B cell (primary cell): ENCODE data around the gene CATSPER1. TPM values are rescaled to one million over a fixed set of nuclear protein-coding genes. Genes with fewer than 3 reads are reported as not detected.
A peak's percentile ranks its signal among the peaks of the same experiment; 100 is the strongest.

Source experiments
- ATAC-seq: fragments of 200-7000 bp; cut with Tn5 transposase; one replicate; pipeline ENCODE4 v1.10.0; 2021; ENCODE audit warnings: low read depth, mild to moderate bottlenecking, moderate number of reproducible peaks, moderate library complexity
- CTCF ChIA-PET: fragments of 350-600 bp; sonication (Branson Sonifier 250); formaldehyde crosslinking; loops from one replicate; lab custom pipeline; 2021; ENCODE audit warnings: antibody characterized with exemption, inconsistent platforms; lab: Charles Lee
- POLR2A ChIA-PET: fragments of 350-600 bp; sonication (Branson Sonifier 250); formaldehyde crosslinking; loops from one replicate; lab custom pipeline; 2021; ENCODE audit warnings: antibody characterized with exemption; lab: Charles Lee
- DNase-seq: peaks from one replicate; pipeline ENCODE4 v3.0.0; 2013
- H2AFZ ChIP-seq: 2 replicates; pipeline ENCODE4 v1.6.1; 2012; ENCODE audit warnings: mild to moderate bottlenecking, low read depth, low read length; ENCODE audit not compliant: insufficient read depth, poor library complexity, severe bottlenecking
- H3K27ac ChIP-seq, 2 donors: 1 replicate in 1 of 2; 2 replicates in 1 of 2; pipeline ENCODE4 v1.5.1; 2012 to 2013; ENCODE audit warnings: low read length in 2 of 2, mild to moderate bottlenecking in 2 of 2, moderate library complexity in 1 of 2
- H3K27me3 ChIP-seq, 4 experiments: fragments of 200-600 bp in 1 of 4; sonication (generic) in 1 of 4; replicated peaks in 1 of 4; 1 replicate in 2 of 4; 2 replicates in 2 of 4; pipeline versions ENCODE4 v1.6.1 to v1.7.0; 2013 to 2016; ENCODE audit warnings: low read length in 3 of 4, mild to moderate bottlenecking in 2 of 4, mixed read lengths in 1 of 4, moderate library complexity in 1 of 4; ENCODE audit not compliant: insufficient read depth in 4 of 4, control insufficient read depth in 3 of 4; ENCODE audit errors: control extremely low read depth in 1 of 4
- H3K36me3 ChIP-seq, 2 experiments: replicated peaks in 1 of 2; 1 replicate in 1 of 2; 2 replicates in 1 of 2; pipeline versions ENCODE4 v1.6.1 to v1.7.1; 2013; ENCODE audit warnings: low read length in 1 of 2; ENCODE audit not compliant: insufficient read depth in 2 of 2, control insufficient read depth in 1 of 2; ENCODE audit errors: control extremely low read depth in 1 of 2, extremely low read depth in 1 of 2
- H3K4me1 ChIP-seq, 2 donors: fragments of 200-600 bp in 1 of 2; sonication (generic) in 1 of 2; 1 replicate in 1 of 2; 2 replicates in 1 of 2; pipeline versions ENCODE4 v1.5.1 to v1.6.1; 2013 to 2017; ENCODE audit warnings: low read length in 2 of 2; ENCODE audit not compliant: control insufficient read depth in 2 of 2, insufficient read depth in 2 of 2
- H3K4me2 ChIP-seq: replicated peaks from 2 replicates; pipeline ENCODE3; 2012; ENCODE audit warnings: mild to moderate bottlenecking, low read depth, low read length; ENCODE audit not compliant: poor library complexity, severe bottlenecking
- H3K4me3 ChIP-seq, 5 experiments: fragments of 200-600 bp in 1 of 5; sonication (generic) in 1 of 5; 1 replicate in 3 of 5; 2 replicates in 2 of 5; pipeline versions ENCODE4 v1.5.1 to v1.7.0; 2011 to 2016; ENCODE audit warnings: low read length in 4 of 5, mild to moderate bottlenecking in 4 of 5, low read depth in 2 of 5, control low read depth in 1 of 5, moderate library complexity in 1 of 5; ENCODE audit not compliant: insufficient read depth in 1 of 5; ENCODE audit errors: control extremely low read depth in 1 of 5, extremely low read depth in 1 of 5
- H3K79me2 ChIP-seq: fragments of 200-600 bp; sonication (generic); one replicate; pipeline ENCODE4 v1.6.0; 2016; ENCODE audit warnings: low read length; ENCODE audit not compliant: control insufficient read depth, insufficient read depth
- H3K9ac ChIP-seq: fragments of 200-600 bp; sonication (generic); 2 replicates; pipeline ENCODE4 v1.6.1; 2017; ENCODE audit warnings: mild to moderate bottlenecking, low read length, moderate library complexity
- H3K9me3 ChIP-seq, 3 donors: one replicate each; pipeline versions ENCODE4 v1.6.1 to v1.7.1; 2013; ENCODE audit warnings: low read length in 2 of 3; ENCODE audit not compliant: control insufficient read depth in 2 of 3, insufficient read depth in 1 of 3; ENCODE audit errors: control extremely low read depth in 1 of 3
- H4K20me1 ChIP-seq: 2 replicates; pipeline ENCODE4 v1.6.0; 2012; ENCODE audit warnings: mild to moderate bottlenecking, low read length; ENCODE audit not compliant: insufficient read depth, control insufficient read depth, poor library complexity, severe bottlenecking
- H3K27ac Mint-ChIP-seq: one replicate; pipeline ENCODE4 v1.8.0; 2021; ENCODE audit warnings: mixed read lengths
- H3K27me3 Mint-ChIP-seq: one replicate; pipeline ENCODE4 v1.8.0; 2021; ENCODE audit warnings: mixed read lengths
- H3K4me1 Mint-ChIP-seq: one replicate; pipeline ENCODE4 v1.8.0; 2021; ENCODE audit warnings: mixed read lengths
- H3K4me3 Mint-ChIP-seq: one replicate; pipeline ENCODE4 v1.8.0; 2021; ENCODE audit warnings: mixed read lengths
- H3K9me3 Mint-ChIP-seq: one replicate; pipeline ENCODE4 v1.8.0; 2022; ENCODE audit warnings: mixed read lengths; ENCODE audit not compliant: insufficient read depth
- EZH2 ChIP-seq: IDR thresholded peaks from 2 replicates; pipeline ENCODE4 v1.6.1; 2012; ENCODE audit warnings: borderline replicate concordance, low read depth, mild to moderate bottlenecking, moderate library complexity, low read length; ENCODE audit not compliant: insufficient read depth, poor library complexity, severe bottlenecking
- WGBS: methylation state at CpG from one replicate; pipeline ENCODE4 v1.1.5; 2013; ENCODE audit warnings: missing lambda C conversion rate; ENCODE audit not compliant: insufficient coverage; 5-methylcytosine and 5-hydroxymethylcytosine counted together
- intact Hi-C: fragments of 100-400 bp; cut with micrococcal nuclease; formaldehyde crosslinking; loops from one replicate; pipeline ENCODE4 v1.10.0; 2022
- polyA plus RNA-seq: library from polyadenylated mRNA; depleted of rRNA; stranded (reverse); fragments of >200 nt; gene quantifications from 2 replicates; pipeline ENCODE4 v1.2.3, GENCODE V29; 2012
- total RNA-seq, 2 donors: library from RNA; stranded (reverse); fragments of 120-200 nt in 1 of 2; gene quantifications; 1 replicate in 1 of 2; 2 replicates in 1 of 2; pipeline versions ENCODE4 v1.2.3 to v1.2.4, GENCODE V29; 2013 to 2022
- TF ChIP-seq, protein P1 (sequence below): fragments of 200-600 bp; IDR thresholded peaks from one replicate; pipeline ENCODE4 v1.8.0; 2022; ENCODE audit warnings: antibody characterized with exemption, mild to moderate bottlenecking

CATSPER1 gene
- total and polyA plus RNA-seq, 2 donors (not counting 1 experiment from before 2014, with no cell fraction given), result not detected

- peak; percentile 98 for DNase-seq
- H3K4me1 Mint-ChIP-seq, result peaks cover 29% of the 10 kb centered on the region
- peaks cover 0 to 27% (median 5%) of the 10 kb centered on the region in 4 experiments for H3K27me3 ChIP-seq
- H3K79me2 ChIP-seq, result peaks cover 71% of the 10 kb centered on the region
- peak within 1 kb of the TSS; percentile 96 for H3K27ac Mint-ChIP-seq
- ChIA-PET POLR2A (interaction anchor here (0.5 to 1.7 kb wide), 12 partner anchors 16 to 664 kb away, joined by 3 to 9 read pairs (median 4); partner anchors contain the start of genes BANF1 and NEAT1), CTCF (interaction anchor here (0.7 to 8.0 kb wide), 12 partner anchors 8 to 341 kb away, joined by 3 to 78 read pairs (median 4); partner anchors contain the start of genes KAT5, PACS1, SNX32 and YIF1A)
- peak within 1 kb of the TSS; percentile 99 for H3K4me3 Mint-ChIP-seq
- intact Hi-C loops, result loop anchor here (1.0 to 5.0 kb wide), 8 partner anchors 18 to 216 kb away; partner anchors contain the start of genes BANF1, CFL1, EFEMP2 and EIF1AD
- peak within 1 kb of the TSS; percentile 61 to 85 for H3K27ac ChIP-seq
- TF ChIP-seq, protein P1, sequence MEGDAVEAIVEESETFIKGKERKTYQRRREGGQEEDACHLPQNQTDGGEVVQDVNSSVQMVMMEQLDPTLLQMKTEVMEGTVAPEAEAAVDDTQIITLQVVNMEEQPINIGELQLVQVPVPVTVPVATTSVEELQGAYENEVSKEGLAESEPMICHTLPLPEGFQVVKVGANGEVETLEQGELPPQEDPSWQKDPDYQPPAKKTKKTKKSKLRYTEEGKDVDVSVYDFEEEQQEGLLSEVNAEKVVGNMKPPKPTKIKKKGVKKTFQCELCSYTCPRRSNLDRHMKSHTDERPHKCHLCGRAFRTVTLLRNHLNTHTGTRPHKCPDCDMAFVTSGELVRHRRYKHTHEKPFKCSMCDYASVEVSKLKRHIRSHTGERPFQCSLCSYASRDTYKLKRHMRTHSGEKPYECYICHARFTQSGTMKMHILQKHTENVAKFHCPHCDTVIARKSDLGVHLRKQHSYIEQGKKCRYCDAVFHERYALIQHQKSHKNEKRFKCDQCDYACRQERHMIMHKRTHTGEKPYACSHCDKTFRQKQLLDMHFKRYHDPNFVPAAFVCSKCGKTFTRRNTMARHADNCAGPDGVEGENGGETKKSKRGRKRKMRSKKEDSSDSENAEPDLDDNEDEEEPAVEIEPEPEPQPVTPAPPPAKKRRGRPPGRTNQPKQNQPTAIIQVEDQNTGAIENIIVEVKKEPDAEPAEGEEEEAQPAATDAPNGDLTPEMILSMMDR, result no peak
- no peak for TF ChIP-seq EZH2
- H4K20me1 ChIP-seq, result peaks cover 30% of the 10 kb centered on the region
- no peaks in the 10 kb centered on the region for H3K9me3 Mint-ChIP-seq
- peak within 1 kb of the TSS; percentile 92 for H3K9ac ChIP-seq
- peaks cover 25 to 29% of the 10 kb centered on the region in 2 donors for H3K4me1 ChIP-seq
- H3K4me3 ChIP-seq, result peak within 1 kb of the TSS; percentile 78 to 99 (median 88)
- H2AFZ ChIP-seq, result peak within 1 kb of the TSS; percentile 87
- peaks cover 0 to 33% of the 10 kb centered on the region in 2 experiments for H3K36me3 ChIP-seq
- H3K27me3 Mint-ChIP-seq, result peaks cover 12% of the 10 kb centered on the region
- peak; percentile 98 for ATAC-seq
- peak within 1 kb of the TSS; percentile 93 for H3K4me2 ChIP-seq
- under 1% methylated on average over 84 of the region's 84 CpGs for WGBS
- no peaks in the 10 kb centered on the region for H3K9me3 ChIP-seq
Measured at GRCh38 chr11:66051766-66052663, 25.7 kb upstream of the CATSPER1 start, which contains the start of gene SF3B2. Gene SF3B2 (plus strand): TSS chr11:66052364. CDS start chr11:66052385, 21 bp downstream.
